Smooth muscle cell of the brain vasculature (primary cell): ENCODE results near the gene LDB1.
A peak's percentile ranks its signal among the peaks of the same experiment; 100 is the strongest.

ENCODE experiments used
- DNase-seq: peaks from one replicate; pipeline ENCODE4 v3.0.0-alpha.2; 2012; ENCODE audit warnings: low read depth, low spot score

LDB1 gene, protein sequence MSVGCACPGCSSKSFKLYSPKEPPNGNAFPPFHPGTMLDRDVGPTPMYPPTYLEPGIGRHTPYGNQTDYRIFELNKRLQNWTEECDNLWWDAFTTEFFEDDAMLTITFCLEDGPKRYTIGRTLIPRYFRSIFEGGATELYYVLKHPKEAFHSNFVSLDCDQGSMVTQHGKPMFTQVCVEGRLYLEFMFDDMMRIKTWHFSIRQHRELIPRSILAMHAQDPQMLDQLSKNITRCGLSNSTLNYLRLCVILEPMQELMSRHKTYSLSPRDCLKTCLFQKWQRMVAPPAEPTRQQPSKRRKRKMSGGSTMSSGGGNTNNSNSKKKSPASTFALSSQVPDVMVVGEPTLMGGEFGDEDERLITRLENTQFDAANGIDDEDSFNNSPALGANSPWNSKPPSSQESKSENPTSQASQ

GRCh38 chr10:102120142-102120990 is at the start of gene LDB1:
TSS of gene LDB1 (minus strand) at chr10:102120368. CDS start at chr10:102120110, 258 bp downstream.
- no peak for DNase-seq

DNA sequence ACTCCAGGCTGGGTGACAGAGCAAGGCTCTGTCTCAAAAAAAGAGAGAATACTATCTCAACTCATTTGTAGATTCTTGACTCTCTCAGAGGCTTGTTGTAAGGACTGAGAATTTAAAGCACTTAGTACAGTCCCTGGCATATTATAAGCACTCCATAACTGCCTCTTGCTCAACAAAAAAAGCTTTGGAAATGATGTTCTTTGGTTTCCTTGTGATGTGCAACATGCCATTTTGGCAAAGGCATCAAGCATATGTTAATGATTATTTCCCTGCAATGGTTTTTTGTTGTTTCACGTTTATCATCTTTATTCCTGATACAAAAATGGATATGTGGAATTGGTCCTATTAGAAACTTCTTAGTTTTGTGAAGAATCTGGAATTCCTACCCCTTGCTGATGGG is 47.7 kb upstream of the LDB1 start:
- no peak for DNase-seq

GRCh38 chr10:102163342-102163989 is 43.3 kb upstream of the LDB1 start:
- DNase-seq: no peak

GRCh38 chr10:102159831-102160230 is 39.7 kb upstream of the LDB1 start:
- DNase-seq: no peak

GRCh38 chr10:102159051-102159597 is 39.0 kb upstream of the LDB1 start:
- no peak for DNase-seq

DNA sequence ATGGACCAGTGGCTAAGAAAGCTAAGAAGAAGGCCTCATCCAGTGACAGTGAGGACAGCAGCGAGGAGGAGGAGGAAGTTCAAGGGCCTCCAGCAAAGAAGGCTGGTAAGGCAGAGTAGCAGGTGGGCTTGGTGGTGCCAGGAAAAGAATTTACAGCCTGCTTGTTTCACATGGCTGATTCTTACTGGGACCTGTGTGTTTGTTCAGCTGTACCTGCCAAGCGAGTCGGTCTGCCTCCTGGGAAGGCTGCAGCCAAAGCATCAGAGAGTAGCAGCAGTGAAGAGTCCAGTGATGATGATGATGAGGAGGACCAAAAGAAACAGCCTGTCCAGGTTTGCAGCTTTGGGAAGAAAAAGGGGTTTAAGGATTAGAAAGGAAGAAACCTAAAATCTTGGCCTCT is 37.1 kb upstream of the LDB1 start:
- DNase-seq: no peak

DNA sequence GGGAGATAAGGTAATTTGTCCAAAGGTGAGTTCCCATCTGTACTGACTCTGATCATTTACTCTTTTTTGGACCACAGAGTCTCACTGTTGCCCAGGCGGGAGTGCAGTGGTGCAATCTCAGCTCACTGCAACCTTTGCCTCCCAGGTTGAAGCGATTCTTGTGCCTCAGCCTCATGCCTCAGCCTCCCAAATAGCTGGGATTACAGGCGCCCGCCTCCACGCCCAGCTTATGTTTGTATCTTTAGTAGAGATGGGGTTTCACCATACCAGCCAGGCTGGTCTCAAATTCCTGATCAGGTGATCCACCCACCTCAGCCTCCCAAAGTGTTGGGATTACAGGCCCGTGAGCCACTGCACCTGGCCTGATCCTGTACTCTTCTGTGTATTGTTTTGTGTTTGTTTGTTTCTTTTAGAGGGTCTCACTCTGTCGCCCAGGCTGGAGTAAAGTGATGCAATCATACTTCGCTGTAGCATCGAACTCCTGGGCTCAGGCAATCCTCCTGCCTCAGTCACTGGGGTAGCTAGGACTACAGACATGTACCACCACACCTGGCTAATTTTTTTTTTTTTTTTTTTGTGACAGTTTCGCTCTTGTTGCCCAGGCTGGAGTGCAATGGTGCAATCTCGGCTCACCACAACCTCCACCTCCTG is 34.4 kb upstream of the LDB1 start:
- DNase-seq: no peak

DNA sequence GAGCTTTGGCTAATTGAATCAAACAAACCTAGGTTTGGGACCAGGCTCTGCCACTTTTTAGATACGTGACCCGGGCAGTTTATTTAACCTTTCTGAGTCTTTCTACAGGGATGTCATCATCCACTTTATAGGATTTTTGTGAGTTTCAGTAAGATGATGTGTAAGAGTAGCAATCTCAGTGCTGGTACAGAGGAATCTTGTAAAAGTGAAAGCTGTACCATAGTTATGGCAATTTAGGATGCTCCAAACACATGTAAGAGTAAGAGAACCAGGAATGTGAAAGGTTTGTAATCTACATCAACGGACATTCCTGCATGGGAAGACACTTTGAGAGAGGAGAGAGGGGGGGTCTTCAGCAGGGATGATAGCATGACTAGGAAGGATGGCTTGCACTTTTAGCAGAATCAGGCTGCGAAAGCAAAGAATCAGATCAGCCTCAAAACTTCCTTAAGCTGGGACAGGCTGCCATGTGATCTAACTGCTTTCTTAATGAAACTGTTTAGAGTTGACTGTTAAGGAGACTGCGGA is 33.0 kb upstream of the LDB1 start:
- DNase-seq: no peak

GRCh38 chr10:102152545-102152890 is 32.4 kb upstream of the LDB1 start:
- DNase-seq: no peak

GRCh38 chr10:102151774-102152544 is 31.8 kb upstream of the LDB1 start, which contains the start of gene NOLC1:
TSS of gene NOLC1 (plus strand) at chr10:102152389. CDS start at chr10:102152411, 22 bp downstream.
- DNase-seq: peak; percentile 99

DNA sequence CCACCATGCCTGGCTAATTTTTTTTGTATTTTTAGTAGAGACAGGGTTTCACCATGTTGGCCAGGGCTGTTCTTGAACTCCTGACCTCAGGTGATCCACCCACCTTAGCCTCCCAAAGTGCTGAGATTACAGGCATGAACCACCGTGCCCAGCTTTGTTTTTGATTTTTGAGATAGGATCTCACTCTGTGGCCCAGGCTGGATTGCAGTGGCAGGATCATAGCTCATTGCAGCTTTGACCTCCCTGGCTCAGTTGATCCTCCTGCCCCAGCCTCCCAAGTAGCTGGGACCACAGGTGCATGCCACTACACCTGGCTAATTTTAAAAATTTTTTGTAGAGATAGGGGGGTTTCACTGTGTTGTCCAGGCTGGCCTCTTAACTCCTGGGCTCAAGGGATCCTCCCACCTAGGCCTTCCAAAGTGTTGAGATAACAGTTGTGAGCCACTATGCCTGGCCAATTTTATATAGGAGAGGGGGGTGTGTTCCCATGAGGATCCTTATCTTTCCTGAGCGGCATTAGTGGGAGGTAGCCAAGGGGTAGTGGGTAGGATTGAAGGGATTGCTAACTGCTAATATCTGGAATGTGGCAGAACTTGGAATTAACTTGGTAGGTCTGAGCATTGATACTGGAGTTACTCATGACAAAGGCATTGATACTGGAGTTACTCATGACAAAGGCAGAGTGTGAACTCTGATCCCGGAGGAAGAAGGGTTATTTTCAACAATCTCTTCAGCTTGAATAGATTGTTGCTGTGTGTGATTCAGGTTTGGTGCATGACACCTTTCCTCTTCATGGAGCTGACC is 31.0 kb upstream of the LDB1 start:
- DNase-seq: no peak

- DNase-seq: no peak
Observed at GRCh38 chr10:102148275-102148674, 28.1 kb upstream of the LDB1 start.

GRCh38 chr10:102147561-102147960 is 27.4 kb upstream of the LDB1 start:
- no peak for DNase-seq

DNA sequence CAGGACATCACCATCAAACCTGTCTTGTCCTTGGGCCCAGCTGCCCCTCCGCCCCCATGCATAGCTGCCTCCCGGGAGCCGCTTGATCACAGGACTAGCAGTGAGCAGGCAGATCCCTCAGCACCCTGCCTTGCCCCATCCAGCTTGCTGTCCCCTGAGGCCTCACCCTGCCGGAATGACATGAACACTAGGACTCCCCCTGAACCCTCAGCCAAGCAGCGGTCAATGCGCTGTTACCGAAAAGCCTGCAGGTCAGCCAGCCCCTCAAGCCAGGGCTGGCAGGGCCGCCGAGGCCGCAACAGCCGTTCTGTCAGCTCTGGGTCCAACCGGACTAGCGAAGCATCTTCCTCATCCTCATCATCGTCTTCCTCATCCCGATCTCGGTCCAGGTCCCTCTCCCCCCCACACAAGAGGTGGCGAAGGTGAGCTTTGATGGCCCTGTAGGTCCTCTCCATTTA is 26.8 kb upstream of the LDB1 start:
- no peak for DNase-seq

DNA sequence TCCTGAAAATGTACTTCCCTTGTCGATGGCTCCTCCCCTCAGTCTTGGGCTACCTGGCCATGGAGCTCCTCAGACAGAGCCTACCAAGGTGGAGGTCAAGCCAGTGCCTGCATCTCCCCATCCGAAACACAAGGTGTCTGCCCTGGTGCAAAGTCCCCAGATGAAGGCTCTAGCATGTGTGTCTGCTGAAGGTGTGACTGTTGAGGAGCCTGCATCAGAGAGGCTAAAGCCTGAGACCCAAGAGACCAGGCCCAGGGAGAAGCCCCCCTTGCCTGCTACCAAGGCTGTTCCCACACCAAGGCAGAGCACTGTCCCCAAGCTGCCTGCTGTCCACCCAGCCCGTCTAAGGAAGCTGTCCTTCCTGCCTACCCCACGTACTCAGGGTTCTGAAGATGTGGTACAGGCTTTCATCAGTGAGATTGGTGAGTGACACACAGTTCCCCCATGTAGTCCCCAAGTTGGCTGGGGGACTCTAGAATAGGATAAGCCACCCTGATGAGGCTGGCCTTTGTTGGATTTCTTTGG is 21.5 kb upstream of the LDB1 start:
- DNase-seq: no peak

- no peak for DNase-seq
Observed at GRCh38 chr10:102140913-102141540, 20.9 kb upstream of the LDB1 start.

- DNase-seq: no peak
Observed at GRCh38 chr10:102140218-102140617, 20.1 kb upstream of the LDB1 start.

DNA sequence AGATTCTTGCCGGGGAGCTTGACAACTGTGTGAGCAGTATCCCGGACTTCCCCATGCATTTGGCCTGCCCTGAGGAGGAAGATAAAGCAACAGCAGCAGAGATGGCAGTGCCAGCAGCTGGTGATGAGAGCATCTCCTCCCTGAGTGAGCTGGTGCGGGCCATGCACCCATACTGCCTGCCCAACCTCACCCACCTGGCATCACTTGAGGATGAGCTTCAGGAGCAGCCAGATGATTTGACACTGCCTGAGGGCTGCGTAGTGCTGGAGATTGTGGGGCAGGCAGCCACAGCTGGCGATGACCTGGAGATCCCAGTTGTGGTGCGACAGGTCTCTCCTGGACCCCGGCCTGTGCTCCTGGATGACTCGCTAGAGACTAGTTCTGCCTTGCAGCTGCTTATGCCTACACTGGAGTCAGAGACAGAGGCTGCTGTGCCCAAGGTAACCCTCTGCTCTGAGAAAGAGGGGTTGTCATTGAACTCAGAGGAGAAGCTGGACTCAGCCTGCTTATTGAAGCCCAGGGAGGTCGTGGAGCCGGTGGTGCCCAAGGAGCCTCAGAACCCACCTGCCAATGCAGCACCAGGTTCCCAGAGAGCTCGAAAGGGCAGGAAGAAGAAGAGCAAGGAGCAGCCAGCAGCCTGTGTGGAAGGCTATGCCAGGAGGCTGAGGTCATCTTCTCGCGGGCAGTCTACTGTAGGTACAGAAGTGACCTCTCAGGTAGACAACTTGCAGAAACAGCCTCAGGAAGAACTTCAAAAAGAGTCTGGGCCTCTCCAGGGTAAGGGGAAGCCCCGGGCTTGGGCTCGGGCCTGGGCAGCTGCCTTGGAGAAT is 19.3 kb upstream of the LDB1 start:
- DNase-seq: no peak
